Esophagus muscularis mucosa (tissue), 4 donors: ENCODE data around the gene ADK. TPM values are rescaled to one million over a fixed set of nuclear protein-coding genes. Genes with fewer than 3 reads are reported as not detected.

Experiments
- DNase-seq: peaks from one replicate; pipeline ENCODE4 v3.0.0-alpha.2; 2017; ENCODE audit errors: extremely low spot score
- H3K27ac ChIP-seq, 4 donors: fragments of 200-600 bp; sonication (generic); replicated peaks in 1 of 4; 1 replicate in 3 of 4; 2 replicates in 1 of 4; pipeline ENCODE4 v1.5.1; 2016 to 2019; ENCODE audit warnings: mild to moderate bottlenecking in 1 of 4
- H3K27me3 ChIP-seq, 4 donors: fragments of 200-600 bp; sonication (generic); one replicate each; pipeline versions ENCODE4 v1.5.1 to v1.6.0; 2016 to 2019
- H3K36me3 ChIP-seq, 4 donors: fragments of 200-600 bp; sonication (generic); one replicate each; pipeline ENCODE4 v1.5.1; 2016 to 2019
- H3K4me1 ChIP-seq, 4 donors: fragments of 200-600 bp; sonication (generic); one replicate each; pipeline ENCODE4 v1.5.1; 2016 to 2019
- H3K4me3 ChIP-seq, 4 donors: fragments of 200-600 bp; sonication (generic); 1 replicate in 2 of 4; 2 replicates in 2 of 4; pipeline ENCODE4 v1.5.1; 2016 to 2019; ENCODE audit warnings: mild to moderate bottlenecking in 4 of 4, moderate library complexity in 1 of 4
- H3K9me3 ChIP-seq, 4 donors: fragments of 200-600 bp; sonication (generic); 1 replicate in 3 of 4; 2 replicates in 1 of 4; pipeline ENCODE4 v1.5.1; 2016 to 2019
- EP300 ChIP-seq: sonication (generic); formaldehyde crosslinking; IDR thresholded peaks from one replicate; pipeline ENCODE4 v1.6.1; 2017; ENCODE audit warnings: antibody characterized with exemption
- POLR2A ChIP-seq: fragments of 450-650 bp; IDR thresholded peaks from one replicate; pipeline ENCODE4 v1.6.1; 2017; ENCODE audit warnings: antibody characterized with exemption, moderate library complexity, mild to moderate bottlenecking, low read depth
- POLR2AphosphoS5 ChIP-seq, 2 donors: sonication (generic); formaldehyde crosslinking; IDR thresholded peaks; one replicate each; pipeline ENCODE4 v1.6.1; 2017; ENCODE audit warnings: antibody characterized with exemption in 2 of 2
- WGBS: methylation state at CpG from one replicate; pipeline ENCODE4 v1.1.5; 2018; 5-methylcytosine and 5-hydroxymethylcytosine counted together
- intact Hi-C: fragments of 100-400 bp; cut with DNase I; formaldehyde crosslinking; loops from one replicate; pipeline ENCODE4 v1.15.1; 2023
- total RNA-seq, 4 donors: library from RNA; depleted of rRNA; stranded (reverse); fragments of >200 nt; gene quantifications; one replicate each; pipeline versions ENCODE4 v1.1.0 to v1.2.1, GENCODE V29; 2016
- TF ChIP-seq, protein P1 (sequence below), 3 experiments: fragments of 200-600 bp in 2 of 3; fragments of 450-650 bp in 1 of 3; sonication (generic) in 2 of 3; IDR thresholded peaks; one replicate each; pipeline ENCODE4 v1.5.1; 2017 to 2019; ENCODE audit warnings: antibody characterized with exemption in 3 of 3, mild to moderate bottlenecking in 2 of 3, moderate library complexity in 1 of 3

Gene ADK
- total RNA-seq, 4 donors from 2014 or later = 20.2 to 23.3 (median 21.2) TPM

DNA sequence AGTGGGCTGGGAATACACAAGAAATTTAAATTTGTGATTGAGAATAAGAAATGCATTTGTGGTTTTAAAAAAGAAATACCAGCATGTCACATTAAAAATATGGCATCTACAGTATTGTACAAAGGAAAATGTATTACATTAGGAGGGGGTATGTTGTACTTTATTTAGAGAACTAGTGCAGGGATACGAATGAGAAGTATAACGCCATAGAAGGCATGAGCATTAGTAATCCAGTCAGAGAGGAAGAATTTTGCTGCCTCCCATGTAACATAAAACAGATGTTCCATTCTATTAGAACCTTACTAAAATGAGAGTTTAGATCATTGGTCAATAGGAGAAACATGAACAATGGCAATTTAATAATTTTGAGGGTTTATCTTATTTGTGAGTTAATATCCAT is 182.2 kb downstream of the ADK start:
- 34% methylated on average over 2 of the region's 2 CpGs for WGBS
- no peak for DNase-seq
- Histone ChIP-seq H3K36me3 (no peaks in the 10 kb centered on the region), H3K27me3 (no peaks in the 10 kb centered on the region), H3K4me3 (no peak overlapping the region), H3K9me3 (no peaks in the 10 kb centered on the region), H3K4me1 (peaks cover 0 to 1% (median 0%) of the 10 kb centered on the region in 4 donors), H3K27ac (no peak overlapping the region)
- TF ChIP-seq, protein P1, sequence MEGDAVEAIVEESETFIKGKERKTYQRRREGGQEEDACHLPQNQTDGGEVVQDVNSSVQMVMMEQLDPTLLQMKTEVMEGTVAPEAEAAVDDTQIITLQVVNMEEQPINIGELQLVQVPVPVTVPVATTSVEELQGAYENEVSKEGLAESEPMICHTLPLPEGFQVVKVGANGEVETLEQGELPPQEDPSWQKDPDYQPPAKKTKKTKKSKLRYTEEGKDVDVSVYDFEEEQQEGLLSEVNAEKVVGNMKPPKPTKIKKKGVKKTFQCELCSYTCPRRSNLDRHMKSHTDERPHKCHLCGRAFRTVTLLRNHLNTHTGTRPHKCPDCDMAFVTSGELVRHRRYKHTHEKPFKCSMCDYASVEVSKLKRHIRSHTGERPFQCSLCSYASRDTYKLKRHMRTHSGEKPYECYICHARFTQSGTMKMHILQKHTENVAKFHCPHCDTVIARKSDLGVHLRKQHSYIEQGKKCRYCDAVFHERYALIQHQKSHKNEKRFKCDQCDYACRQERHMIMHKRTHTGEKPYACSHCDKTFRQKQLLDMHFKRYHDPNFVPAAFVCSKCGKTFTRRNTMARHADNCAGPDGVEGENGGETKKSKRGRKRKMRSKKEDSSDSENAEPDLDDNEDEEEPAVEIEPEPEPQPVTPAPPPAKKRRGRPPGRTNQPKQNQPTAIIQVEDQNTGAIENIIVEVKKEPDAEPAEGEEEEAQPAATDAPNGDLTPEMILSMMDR (IDR thresholded peaks at IDR 0.05) = no peak
- TF ChIP-seq EP300 (no peak), POLR2AphosphoS5 (IDR thresholded peaks at IDR 0.05) (no peak)
- intact Hi-C loops = no loop called here

DNA sequence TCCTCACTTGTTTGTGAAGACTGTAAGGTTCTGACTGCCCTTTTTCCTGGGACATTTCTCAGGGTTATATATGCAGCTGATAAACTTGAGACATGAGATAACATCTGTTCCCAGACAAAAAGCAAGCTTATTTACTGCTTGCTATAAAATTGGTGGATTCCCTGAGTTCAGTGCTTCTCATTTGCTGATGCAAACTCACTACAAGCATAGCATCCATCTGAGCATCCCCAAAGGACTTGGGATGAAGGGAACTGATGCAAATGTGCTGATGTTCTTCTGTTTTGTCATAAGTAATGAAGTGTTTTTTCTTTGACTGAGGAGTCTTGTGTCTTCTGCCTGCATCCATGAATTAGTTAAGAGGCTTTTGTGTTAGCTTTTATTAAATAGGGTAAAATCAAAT is 183.2 kb downstream of the ADK start:
- intact Hi-C loops = no loop called here

DNA sequence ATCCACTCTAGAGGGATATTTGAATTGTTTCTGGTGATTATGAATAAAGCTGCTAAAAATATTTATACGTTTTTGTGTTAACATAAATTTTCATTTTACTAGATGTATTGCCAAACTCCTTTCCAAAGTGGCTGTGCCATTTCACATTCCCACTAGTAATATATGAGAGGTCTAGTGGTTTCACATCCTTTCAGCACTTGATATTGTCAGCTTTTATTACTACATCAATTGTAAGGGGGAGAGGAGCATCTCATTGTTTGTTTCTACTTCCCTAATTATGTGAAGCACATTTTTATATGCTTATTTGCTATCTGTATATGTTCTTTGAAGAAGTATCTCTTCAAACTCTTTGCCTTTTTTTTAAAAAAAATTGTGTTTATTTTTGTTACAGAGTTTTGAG is 184.5 kb downstream of the ADK start:
- no peaks in the 10 kb centered on the region for H3K27me3 ChIP-seq
- no peaks in the 10 kb centered on the region for H3K9me3 ChIP-seq
- no peak overlapping the region for H3K27ac ChIP-seq
- intact Hi-C loops = no loop called here
- no peaks in the 10 kb centered on the region for H3K36me3 ChIP-seq
- H3K4me1 ChIP-seq = peaks cover 0 to 4% (median 0%) of the 10 kb centered on the region in 4 donors
- WGBS = 59% methylated on average over 1 of the region's 1 CpG
- DNase-seq = no peak
- TF ChIP-seq, protein P1 (IDR thresholded peaks at IDR 0.05) = no peak
- TF ChIP-seq EP300 (no peak), POLR2A (no peak), POLR2AphosphoS5 (IDR thresholded peaks at IDR 0.05) (no peak)
- no peak overlapping the region for H3K4me3 ChIP-seq

More for the DNA sequence above, 183.2 kb downstream of the ADK start:
- no peak overlapping the region for H3K27ac ChIP-seq
- no peaks in the 10 kb centered on the region for H3K36me3 ChIP-seq
- no peaks in the 10 kb centered on the region for H3K27me3 ChIP-seq
- no peaks in the 10 kb centered on the region for H3K9me3 ChIP-seq
- H3K4me3 ChIP-seq = no peak overlapping the region
- no peak for DNase-seq
- H3K4me1 ChIP-seq = peaks cover 0 to 4% (median 0%) of the 10 kb centered on the region in 4 donors
- TF ChIP-seq POLR2AphosphoS5 (IDR thresholded peaks at IDR 0.05) (no peak), POLR2A (no peak), EP300 (no peak)
- TF ChIP-seq, protein P1 (IDR thresholded peaks at IDR 0.05) = no peak

DNA sequence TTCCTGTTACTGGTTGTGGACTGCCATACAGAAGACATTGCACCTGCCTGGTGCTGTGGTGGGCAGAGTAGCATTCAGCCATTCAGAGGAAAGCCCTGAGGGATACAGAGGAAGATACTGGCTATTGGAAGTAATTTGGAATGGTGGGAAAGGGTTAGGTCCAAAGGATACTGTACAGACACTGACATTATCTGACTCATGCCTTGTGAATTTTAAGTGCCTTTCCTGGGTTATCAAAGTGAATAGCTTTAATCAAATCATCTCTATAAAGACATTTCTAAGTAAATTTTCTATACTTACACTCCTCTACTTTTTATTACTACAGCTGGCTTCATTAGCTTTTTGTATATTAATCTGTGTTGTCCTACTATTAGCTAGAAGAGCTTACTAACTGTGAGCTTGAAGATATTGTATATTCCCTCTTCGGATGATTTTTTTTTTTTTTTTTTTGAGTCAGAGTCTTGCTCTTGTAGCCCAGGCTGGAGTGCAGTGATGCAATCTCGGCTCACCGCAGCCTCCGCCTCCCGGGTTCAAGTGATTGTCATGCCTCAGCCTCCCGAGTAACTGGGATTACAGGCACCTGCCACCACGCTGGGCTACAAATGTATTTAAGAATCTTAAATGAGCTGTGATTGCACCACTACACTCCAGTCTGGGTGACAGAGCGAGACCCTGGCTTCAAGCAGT is 186.5 kb downstream of the ADK start:
- Histone ChIP-seq H3K4me3 (no peak overlapping the region), H3K36me3 (no peaks in the 10 kb centered on the region), H3K9me3 (no peaks in the 10 kb centered on the region), H3K27ac (no peak overlapping the region), H3K4me1 (peaks cover 0 to 4% (median 0%) of the 10 kb centered on the region in 4 donors), H3K27me3 (no peaks in the 10 kb centered on the region)
- WGBS = 95% methylated on average over 8 of the region's 8 CpGs
- DNase-seq = no peak
- TF ChIP-seq, protein P1 (IDR thresholded peaks at IDR 0.05) = no peak
- TF ChIP-seq EP300 (no peak), POLR2AphosphoS5 (IDR thresholded peaks at IDR 0.05) (no peak), POLR2A (no peak)
- intact Hi-C loops = no loop called here

DNA sequence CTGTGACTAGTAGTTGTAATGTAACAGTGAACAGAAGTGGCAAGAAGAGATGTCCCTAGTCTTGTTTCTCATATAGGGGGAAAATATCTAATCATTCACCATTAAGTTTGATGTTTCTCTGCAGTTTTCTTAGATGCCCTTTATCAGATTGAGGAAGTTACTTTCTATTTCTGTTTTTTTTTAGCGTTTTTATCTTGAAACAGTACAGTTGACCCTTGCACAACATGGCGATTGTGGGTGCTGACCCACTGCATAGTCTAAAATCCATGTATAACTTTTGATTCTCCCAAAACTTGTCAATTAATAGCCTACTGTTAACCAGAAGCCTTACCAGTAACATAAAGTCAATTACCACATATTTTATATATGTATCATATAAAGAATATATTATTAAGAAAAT is 192.0 kb downstream of the ADK start:
- 84% methylated on average over 2 of the region's 2 CpGs for WGBS
- no peak overlapping the region for H3K4me3 ChIP-seq
- intact Hi-C loops = no loop called here
- no peaks in the 10 kb centered on the region for H3K27me3 ChIP-seq
- no peaks in the 10 kb centered on the region for H3K36me3 ChIP-seq
- peaks cover 0 to 15% (median 11%) of the 10 kb centered on the region in 4 donors for H3K9me3 ChIP-seq
- peaks cover 0 to 4% (median 0%) of the 10 kb centered on the region in 4 donors for H3K4me1 ChIP-seq
- H3K27ac ChIP-seq = no peak overlapping the region
- no peak for DNase-seq
- TF ChIP-seq EP300 = no peak
- TF ChIP-seq, protein P1 (IDR thresholded peaks at IDR 0.05) = no peak
